IPS-18c (cell line): ENCODE data around the gene SGSH.

Source experiments
- H3K4me3 ChIP-seq: 2 replicates; pipeline ENCODE4 v1.7.0; 2013; ENCODE audit warnings: low read depth, mild to moderate bottlenecking, low read length, moderate library complexity; ENCODE audit not compliant: insufficient read depth
- H3K9me3 ChIP-seq: one replicate; pipeline ENCODE4 v1.6.1; 2013; ENCODE audit warnings: mild to moderate bottlenecking, low read length, moderate library complexity; ENCODE audit not compliant: control insufficient read depth, insufficient read depth

Gene SGSH

GRCh38 chr17:80182845-80183223 lies 37.3 kb downstream of the SGSH start:
- H3K9me3 ChIP-seq, result no peaks in the 10 kb centered on the region
- H3K4me3 ChIP-seq, result no peak overlapping the region

- no peaks in the 10 kb centered on the region for H3K9me3 ChIP-seq
- no peak overlapping the region for H3K4me3 ChIP-seq
Measured at GRCh38 chr17:80182118-80182844, 37.9 kb downstream of the SGSH start.

DNA sequence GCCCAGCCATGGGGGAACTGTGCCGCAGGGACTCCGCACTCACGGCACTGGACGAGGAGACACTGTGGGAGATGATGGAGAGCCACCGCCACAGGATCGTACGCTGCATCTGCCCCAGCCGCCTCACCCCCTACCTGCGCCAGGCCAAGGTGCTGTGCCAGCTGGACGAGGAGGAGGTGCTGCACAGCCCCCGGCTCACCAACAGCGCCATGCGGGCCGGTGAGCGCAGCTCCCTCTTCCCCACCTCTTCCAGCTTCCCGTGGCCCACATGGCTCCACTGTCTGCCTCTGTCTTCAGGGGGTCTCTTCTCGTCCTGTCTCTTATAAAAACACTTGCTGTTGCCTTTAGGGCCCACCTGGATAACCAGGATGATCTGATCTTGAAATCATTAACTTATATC lies 38.7 kb downstream of the SGSH start:
- Histone ChIP-seq H3K9me3 (no peaks in the 10 kb centered on the region), H3K4me3 (no peak overlapping the region)

- no peaks in the 10 kb centered on the region for H3K9me3 ChIP-seq
- no peak overlapping the region for H3K4me3 ChIP-seq
Measured at GRCh38 chr17:80180192-80180591, 39.9 kb downstream of the SGSH start.

DNA sequence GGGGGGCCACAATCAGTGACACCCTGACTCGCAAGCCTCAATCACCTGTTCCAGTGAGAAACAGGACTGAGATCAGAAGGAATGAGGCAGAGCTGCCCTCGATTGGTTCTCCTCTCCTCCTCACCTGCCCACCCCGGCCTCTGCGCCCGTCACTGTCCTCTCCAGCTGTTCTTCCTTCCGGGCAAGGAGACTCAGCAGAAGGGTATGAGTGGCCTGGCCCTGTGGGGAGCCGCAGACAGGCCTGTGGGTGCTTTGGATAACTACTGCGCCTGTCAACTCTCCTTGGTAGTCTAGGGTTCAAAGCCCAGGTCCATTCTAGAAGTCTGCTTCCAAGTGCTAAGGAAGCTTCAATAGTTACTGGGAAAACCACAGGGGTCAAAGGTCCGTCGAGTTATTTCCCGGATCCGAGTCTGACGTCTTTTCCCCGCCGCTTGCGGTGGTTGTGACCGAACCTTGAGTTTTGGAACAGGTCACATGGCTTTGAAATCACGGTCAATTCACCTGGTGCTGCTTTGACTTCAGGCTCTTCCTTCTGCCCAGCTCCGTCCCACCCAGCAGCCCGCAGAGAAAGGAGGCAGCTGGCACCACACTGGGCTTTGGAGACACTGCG lies 42.0 kb downstream of the SGSH start:
- no peaks in the 10 kb centered on the region for H3K9me3 ChIP-seq
- no peak overlapping the region for H3K4me3 ChIP-seq

DNA sequence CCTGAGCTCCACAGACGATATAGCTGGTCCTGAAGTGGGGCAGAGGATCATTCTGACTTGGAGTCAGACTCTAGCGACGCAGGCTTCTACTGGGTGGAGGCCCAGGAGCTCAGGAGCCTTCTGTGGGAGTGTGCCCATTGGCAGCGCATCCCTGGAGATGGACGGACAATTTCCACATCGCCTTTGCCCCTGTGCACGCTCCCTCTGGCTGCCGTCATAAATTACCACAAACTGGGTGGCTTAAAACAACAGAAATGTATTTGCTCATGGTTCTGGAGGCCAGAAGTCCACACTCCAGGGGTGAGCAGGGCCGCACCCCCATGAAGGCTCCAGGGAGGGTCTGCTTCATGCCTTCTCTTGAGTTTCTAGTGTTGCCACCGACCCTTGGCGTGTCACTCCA lies 43.4 kb downstream of the SGSH start:
- Histone ChIP-seq H3K9me3 (no peaks in the 10 kb centered on the region), H3K4me3 (no peak overlapping the region)

- Histone ChIP-seq H3K4me3 (no peak overlapping the region), H3K9me3 (no peaks in the 10 kb centered on the region)
Measured at GRCh38 chr17:80173916-80174315, 46.2 kb downstream of the SGSH start.

DNA sequence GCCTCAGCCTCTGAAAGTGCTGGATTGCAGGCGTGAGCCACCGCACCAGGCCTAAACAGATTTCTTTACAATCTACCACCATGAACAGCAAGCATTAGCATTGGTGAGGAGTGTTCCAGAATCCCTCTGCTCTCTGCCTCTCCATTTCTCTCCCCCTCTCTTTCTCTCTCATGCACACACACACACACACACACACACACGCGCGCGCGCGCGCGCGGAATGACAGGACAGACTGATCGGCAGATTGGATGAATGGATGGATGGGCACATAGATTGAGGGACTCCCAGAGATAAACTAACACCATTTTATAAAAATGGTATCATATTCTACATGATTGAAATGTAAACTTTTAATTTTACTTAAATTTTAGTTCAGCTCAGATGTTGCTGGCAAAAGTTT lies 47.0 kb downstream of the SGSH start:
- no peak overlapping the region for H3K4me3 ChIP-seq

DNA sequence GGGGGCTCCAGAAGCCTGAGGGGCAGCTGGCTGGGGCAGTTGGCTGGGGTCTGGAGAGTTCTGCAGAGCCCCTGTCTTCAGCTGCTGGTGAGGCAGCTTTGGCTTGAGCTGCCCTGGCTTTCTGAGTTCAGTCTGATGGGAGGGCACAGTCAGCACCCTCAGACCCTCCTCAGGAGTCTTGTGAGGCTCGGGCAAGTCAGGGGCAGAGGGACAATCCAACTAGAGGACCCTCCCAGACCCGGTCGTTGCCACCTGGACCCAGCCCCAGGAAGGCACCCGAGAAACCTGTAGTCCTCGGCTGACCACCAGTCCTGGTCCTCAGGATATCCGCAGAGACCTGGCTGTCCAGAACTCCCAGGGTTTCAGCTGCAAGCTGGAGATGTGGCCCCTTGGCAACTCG lies 48.5 kb downstream of the SGSH start:
- Histone ChIP-seq H3K4me3 (no peak overlapping the region), H3K9me3 (no peaks in the 10 kb centered on the region)

More for the DNA sequence above, 47.0 kb downstream of the SGSH start:
- no peaks in the 10 kb centered on the region for H3K9me3 ChIP-seq

GRCh38 chr17:80169784-80170500 lies 50.2 kb downstream of the SGSH start, which contains the start of gene CARD14:
CARD14 (plus strand) TSS chr17:80170030; CDS start chr17:80181439, 11,409 bp downstream.
- Histone ChIP-seq H3K9me3 (no peaks in the 10 kb centered on the region), H3K4me3 (no peak within 1 kb of the TSS)

GRCh38 chr17:80169107-80169506 lies 51.0 kb downstream of the SGSH start:
- no peak overlapping the region for H3K4me3 ChIP-seq
- H3K9me3 ChIP-seq, result no peaks in the 10 kb centered on the region

DNA sequence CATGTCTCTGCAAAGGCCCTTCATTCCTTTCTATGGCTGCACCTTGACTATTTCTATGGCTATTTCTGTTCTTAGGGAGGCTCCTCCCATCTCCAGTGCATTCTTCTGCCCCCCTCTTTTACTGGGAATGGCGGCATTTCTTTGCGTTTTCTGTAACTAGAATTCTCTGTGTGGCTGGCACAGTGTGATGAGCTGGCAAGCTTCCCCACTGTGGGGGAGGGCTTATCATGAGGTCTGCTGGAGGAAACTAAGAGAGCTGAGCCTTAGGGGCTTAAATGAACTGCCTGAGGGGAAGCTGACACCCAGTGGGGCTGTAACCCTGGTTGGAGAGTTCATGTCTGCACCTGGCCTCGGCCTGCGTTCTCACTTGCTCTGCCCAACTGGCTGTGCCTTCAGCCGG lies 51.8 kb downstream of the SGSH start:
- no peaks in the 10 kb centered on the region for H3K9me3 ChIP-seq
- no peak overlapping the region for H3K4me3 ChIP-seq

DNA sequence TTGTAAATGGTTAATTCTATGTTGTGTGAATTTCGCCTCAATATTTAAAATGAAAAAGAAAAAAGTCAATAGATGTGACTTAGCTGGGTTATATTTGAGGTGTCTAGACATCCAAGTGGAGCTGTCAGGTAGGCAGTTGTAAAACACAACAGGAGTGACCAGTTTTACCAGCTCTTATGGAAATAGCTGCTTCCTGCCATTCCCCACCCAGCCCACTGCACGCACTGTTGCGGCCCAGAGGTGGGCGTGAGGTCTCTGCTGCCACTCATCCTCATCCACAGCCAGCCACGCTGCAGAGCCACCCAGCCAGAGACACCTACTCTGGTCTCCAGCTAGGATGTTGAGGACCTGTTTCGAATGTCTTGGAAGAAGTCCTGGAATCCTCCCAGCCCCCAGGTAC lies 53.7 kb downstream of the SGSH start:
- H3K4me3 ChIP-seq, result no peak overlapping the region

GRCh38 chr17:80164185-80164584 lies 55.9 kb downstream of the SGSH start:
- no peaks in the 10 kb centered on the region for H3K9me3 ChIP-seq
- no peak overlapping the region for H3K4me3 ChIP-seq

More for the DNA sequence above, 53.7 kb downstream of the SGSH start:
- no peaks in the 10 kb centered on the region for H3K9me3 ChIP-seq

- no peaks in the 10 kb centered on the region for H3K9me3 ChIP-seq
- no peak overlapping the region for H3K4me3 ChIP-seq
Measured at GRCh38 chr17:80163336-80163735, 56.8 kb downstream of the SGSH start.

GRCh38 chr17:80160536-80160935 lies 59.6 kb downstream of the SGSH start:
- no peak overlapping the region for H3K4me3 ChIP-seq

More at GRCh38 chr17:80160536-80160935, 59.6 kb downstream of the SGSH start:
- H3K9me3 ChIP-seq, result no peaks in the 10 kb centered on the region
